HG02981 (cell line): ENCODE data around the gene CLVS2.

Experiments
- ATAC-seq: cut with Tn5 transposase; IDR thresholded peaks from one replicate; pipeline ENCODE4 v1.9.1; 2021; ENCODE audit warnings: mild to moderate bottlenecking, moderate library complexity; ENCODE audit not compliant: unreplicated experiment

CLVS2 gene

GRCh38 chr6:122995921-122996793 lies at the start of gene CLVS2:
CLVS2 (plus strand) TSS chr6:122996235; CDS start chr6:122997778, 1,543 bp downstream.
- ATAC-seq = no peak

- no peak for ATAC-seq
These were observed 48.7 kb upstream of the CLVS2 start for GRCh38 chr6:122947355-122947754.

DNA sequence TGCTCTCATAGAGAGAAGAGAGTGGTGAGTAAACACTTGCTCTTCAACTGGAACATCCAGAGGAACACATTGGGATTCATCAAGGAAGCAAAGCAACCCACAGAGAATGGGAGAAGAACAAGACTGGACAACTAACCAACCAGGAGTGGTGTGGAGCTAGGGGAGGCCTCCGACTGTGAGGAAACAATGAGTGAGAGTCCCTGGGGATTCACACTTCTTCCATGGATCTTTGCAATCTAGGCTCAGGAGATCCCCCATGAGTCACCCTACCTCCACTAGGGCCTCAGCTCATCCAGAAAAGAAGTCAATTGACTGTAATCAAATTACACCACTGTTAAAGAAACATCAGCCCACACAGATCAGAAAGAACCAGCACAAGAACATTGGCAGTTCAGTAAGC lies 42.3 kb upstream of the CLVS2 start:
- no peak for ATAC-seq

- ATAC-seq = no peak
These were observed 39.7 kb upstream of the CLVS2 start for GRCh38 chr6:122956376-122956775.

GRCh38 chr6:122962000-122962624 lies 33.9 kb upstream of the CLVS2 start:
- ATAC-seq = no peak

- no peak for ATAC-seq
These were observed 26.0 kb upstream of the CLVS2 start for GRCh38 chr6:122969999-122970533.

DNA sequence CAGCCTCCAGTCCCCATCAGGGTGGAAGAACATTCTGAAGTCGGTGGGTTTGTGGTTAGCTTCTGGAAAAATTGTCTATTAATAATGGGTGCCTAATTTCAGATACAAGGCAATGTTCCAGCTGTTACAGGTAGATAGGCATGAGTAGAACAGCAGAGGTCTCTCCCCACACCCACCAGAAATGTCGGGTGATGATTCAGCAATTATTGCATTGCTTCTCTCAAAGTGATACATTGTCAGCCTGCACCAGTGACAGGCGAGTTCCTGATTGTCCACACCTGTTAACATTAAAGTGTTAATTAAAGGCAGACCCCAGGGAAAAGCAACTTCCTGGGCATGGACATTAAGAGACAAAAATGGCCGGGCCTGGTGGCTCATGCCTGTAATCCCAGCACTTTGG lies 18.9 kb upstream of the CLVS2 start:
- ATAC-seq = no peak

- no peak for ATAC-seq
These were observed 11.6 kb upstream of the CLVS2 start for GRCh38 chr6:122984393-122984792.

DNA sequence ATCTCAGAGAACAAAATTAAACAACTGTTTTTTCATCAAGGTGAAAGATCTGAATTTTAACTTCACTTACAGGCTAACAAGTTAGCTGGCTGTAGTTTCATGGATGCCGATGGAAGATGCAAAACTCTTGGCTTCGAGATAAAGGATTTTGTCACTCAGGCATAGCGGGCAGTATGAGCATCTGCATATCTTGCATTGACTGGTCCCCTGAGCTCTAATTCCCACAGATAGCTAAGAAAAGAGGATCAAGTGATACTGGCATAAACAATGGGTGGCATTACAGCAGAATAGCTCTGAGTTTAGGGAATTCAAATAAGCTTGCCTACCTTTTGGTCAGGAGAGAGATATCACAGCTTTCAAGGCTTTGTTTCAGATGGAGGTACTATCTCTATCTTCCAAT lies 1.8 kb upstream of the CLVS2 start:
- no peak for ATAC-seq

DNA sequence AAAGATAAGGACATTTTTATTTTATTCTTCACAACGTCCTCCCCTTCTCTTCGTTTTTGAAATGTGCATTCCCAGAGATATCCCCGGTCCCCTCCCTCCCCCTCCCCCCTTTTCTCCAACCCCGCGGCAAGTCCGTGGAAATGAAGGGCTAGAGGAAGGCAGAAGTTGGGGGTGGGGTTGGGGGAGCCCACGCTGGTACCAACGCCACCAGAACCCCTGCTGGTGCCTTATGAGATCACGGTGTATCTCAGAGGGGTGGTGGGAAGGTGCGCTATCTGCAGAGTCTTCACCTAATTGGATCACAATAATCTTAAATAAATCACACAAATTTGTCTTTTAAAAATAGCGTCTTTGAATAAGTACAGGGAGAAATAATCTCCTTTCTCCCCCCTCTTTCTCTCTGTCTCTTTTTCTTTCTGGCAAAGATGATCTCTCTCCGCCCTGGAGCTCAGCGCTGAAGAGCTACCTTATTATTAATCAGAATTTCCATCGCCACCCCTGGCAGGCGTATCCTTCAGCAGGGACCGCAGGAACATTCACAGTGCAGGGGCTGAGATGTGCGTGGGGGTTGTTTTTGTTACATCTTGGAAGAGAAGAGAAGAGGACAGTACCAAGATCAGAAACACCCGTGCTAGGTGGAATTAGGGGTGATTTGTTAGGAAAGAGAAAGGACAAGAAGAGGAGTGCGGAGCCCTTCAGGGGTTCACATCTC lies 915 bp downstream of the CLVS2 start:
- ATAC-seq = no peak

DNA sequence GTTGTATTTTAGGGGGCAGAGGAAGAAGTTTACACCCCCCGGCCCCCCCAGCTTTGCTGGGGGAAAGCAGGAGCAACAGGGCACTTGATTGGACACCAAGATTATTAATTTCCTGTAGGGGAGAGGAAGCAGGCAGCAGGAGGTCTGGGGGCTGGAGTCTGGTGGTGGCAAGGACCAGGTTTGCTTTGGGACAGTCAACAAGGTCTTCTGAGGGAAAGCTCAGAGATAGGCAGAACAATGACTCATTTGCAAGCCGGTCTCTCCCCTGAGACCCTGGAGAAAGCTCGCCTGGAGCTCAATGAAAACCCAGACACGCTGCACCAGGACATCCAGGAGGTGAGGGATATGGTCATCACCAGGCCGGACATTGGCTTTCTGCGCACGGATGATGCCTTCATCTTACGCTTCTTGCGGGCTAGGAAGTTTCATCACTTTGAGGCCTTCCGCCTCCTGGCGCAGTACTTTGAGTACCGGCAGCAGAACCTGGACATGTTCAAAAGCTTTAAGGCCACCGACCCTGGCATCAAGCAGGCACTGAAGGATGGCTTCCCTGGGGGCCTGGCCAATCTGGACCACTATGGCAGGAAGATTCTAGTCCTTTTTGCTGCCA lies 1.6 kb downstream of the CLVS2 start:
- no peak for ATAC-seq

GRCh38 chr6:122998403-122998975 lies 2.5 kb downstream of the CLVS2 start:
- no peak for ATAC-seq

DNA sequence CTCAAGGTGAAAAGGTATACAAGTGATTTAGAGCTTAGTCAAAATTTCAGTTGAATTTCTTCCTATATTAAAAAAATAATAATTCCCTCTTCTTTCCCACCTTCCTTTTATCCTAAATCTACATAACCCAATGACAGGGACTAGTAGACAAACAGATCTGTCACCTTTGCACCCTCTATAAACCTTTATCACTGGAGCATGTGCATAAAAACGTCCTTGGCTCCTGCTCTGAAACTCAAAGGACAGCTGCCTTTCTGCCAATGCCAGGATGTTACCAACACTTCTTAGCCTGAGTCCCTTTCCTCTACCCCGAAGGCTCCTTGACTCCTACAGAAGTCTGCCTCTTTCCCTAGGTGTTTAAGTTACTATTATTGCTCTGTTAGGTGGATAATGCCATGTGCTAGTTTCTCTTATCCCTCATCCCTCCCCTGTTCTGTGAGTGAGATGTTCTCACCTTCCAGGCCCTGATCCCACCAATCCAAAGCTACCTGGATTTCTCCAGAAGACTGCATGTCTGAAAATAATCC lies 4.3 kb downstream of the CLVS2 start:
- ATAC-seq = no peak

DNA sequence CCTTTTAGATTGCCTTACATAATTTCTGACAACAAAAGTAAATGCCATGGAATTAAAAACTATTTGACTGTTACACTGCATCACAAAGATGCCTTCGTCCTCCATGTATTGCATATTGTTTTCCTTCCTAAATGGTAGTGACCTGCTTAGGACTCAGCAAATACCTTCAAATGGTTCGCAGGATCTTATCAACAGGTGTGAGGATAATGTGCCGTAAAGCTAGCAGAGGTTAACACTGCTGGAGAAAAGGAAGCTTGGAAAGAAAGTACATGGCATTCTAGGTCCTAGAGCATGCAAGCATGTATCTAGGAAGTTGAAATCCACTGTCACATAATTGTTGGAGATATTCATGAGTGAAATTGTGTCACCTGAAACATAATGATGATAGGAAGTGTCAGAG lies 5.5 kb downstream of the CLVS2 start:
- ATAC-seq = no peak

DNA sequence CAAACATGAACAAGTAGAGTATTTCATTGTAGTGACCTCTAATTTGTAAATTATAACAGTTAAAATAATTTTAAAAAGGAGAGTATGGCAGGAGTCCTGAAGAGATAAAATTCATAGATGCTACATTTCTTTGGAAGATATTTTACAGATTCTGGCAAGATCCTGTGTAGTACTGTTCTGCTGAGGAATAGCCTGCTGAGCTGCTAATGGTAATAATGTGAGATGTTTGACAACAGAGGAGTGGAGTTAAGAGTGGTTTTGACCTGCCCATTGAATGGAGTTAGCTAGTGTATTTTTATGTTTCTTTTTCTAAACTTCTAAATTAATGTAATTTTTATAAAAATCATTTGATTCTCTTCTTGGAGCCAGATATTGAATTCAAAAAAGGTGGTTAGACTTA lies 11.8 kb downstream of the CLVS2 start:
- no peak for ATAC-seq

DNA sequence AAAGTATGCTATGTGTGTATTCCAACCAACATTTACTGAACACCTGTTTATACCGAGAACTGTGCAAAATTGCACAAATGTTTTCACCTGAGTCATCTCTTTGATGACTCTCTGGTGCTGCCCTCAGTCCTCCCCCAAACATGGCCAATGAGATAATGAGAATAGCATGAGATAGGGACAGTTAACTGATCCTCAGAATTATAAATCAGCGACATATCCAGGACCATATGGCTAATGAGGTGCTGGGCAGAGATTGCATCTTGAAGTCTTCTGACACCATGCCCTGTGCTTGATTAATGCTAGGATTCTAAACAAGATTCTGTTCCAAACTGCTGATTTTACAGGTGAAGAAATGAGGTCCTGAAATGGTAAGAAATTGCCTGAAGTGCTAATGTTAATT lies 13.0 kb downstream of the CLVS2 start:
- no peak for ATAC-seq

GRCh38 chr6:123014835-123015234 lies 18.8 kb downstream of the CLVS2 start:
- ATAC-seq = no peak

DNA sequence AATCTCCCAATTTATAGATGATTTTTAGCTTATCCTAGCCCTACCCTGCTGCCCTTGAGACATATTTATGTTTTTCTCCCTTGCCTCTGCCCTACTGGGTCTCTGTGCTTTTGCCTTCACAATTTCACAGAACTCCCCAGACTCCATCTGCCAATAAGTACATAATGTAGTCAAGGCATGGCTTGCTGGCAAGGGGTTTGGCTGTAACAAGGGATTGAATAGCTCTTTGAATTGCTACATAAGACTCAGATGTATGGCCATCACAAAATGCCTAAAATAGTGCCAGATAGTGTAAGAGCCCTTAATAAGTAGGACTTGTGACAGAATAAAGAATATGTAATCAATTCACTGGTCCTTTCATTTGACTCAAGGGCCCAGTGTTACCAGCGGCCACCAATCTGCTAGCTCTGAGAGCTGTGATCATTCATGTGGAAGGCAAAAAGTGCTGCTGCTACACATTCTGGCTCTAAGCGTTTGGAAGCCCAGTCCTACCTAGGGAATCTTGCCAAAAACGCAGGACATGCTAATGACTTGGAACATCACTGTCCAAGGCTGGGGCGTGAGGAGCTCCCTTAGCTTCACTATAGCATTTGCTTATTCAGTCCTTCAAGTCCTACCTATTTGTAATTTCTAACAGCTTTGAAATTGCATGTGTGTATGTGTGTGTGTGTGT lies 20.5 kb downstream of the CLVS2 start:
- ATAC-seq = no peak

DNA sequence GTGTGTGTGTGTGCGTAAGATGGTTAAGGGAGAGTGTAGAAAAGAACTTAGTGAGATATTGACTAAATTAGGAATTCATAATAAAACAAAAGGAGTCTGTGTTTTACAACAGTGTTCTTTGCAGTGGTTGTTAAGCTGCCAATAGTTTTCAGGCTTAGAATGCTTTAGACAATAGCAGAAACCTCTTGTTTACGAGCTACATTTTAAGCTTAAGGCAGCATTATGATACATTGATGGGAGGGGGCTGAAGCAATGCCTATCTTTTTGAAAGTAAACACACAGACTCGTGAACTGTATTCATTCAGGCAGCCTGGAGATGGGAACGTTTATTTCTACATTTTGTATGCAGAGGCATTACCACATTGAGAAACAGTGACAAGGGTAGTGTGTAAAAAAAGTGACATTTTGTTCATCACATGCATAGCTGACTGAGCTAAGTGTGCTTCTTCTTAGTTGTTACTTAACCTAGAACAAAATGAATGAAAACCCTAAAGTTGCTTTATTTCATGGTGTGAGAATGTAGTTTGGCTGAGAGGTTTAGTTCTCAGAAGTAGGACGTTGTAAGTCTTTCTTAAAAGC lies 21.2 kb downstream of the CLVS2 start:
- ATAC-seq = no peak

GRCh38 chr6:123022975-123023374 lies 26.9 kb downstream of the CLVS2 start:
- ATAC-seq = no peak
